Loucy (cell line): ENCODE data around the gene OR51I2.

Source experiments
- EZH2phosphoT487 ChIP-seq: fragments of 200-600 bp; IDR thresholded peaks from 2 replicates; pipeline ENCODE4 v1.6.1; 2018; ENCODE audit warnings: antibody characterized with exemption, mild to moderate bottlenecking, moderate library complexity, borderline replicate concordance
- TF ChIP-seq, protein P1 (sequence below): fragments of 200-600 bp; sonication (generic); conservative IDR thresholded peaks from 2 replicates; pipeline ENCODE4 v1.5.1; 2014; ENCODE audit warnings: mild to moderate bottlenecking, antibody characterized with exemption, low read length

DNA sequence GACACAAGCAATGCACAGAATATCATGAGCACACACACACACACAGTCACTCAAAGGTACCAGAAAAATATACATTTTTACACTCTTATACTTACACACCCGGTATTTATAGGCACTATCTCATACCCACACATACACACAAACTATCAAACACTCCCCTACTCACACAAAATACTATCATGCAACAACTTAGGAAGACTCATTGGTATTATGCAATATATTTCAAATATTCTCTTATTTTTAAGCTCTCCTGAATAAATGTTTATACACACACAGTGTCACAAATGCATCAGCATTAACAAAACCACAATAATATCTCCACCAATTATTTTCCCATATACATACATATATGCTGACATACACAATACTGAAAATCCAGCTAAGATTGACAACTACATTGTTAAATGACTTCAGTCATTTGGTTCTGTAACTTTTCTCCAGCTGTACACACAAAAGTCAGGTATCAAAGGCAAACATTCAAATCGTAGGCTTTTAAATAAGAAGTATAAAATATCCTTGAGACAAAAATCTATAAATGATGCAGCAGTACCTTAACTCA lies 5.2 kb upstream of the OR51I2 start:
- TF ChIP-seq, protein P1, sequence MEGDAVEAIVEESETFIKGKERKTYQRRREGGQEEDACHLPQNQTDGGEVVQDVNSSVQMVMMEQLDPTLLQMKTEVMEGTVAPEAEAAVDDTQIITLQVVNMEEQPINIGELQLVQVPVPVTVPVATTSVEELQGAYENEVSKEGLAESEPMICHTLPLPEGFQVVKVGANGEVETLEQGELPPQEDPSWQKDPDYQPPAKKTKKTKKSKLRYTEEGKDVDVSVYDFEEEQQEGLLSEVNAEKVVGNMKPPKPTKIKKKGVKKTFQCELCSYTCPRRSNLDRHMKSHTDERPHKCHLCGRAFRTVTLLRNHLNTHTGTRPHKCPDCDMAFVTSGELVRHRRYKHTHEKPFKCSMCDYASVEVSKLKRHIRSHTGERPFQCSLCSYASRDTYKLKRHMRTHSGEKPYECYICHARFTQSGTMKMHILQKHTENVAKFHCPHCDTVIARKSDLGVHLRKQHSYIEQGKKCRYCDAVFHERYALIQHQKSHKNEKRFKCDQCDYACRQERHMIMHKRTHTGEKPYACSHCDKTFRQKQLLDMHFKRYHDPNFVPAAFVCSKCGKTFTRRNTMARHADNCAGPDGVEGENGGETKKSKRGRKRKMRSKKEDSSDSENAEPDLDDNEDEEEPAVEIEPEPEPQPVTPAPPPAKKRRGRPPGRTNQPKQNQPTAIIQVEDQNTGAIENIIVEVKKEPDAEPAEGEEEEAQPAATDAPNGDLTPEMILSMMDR, result no peak
- no peak for TF ChIP-seq EZH2phosphoT487
